ENCODE measurements around the gene OR56A1.

DNA sequence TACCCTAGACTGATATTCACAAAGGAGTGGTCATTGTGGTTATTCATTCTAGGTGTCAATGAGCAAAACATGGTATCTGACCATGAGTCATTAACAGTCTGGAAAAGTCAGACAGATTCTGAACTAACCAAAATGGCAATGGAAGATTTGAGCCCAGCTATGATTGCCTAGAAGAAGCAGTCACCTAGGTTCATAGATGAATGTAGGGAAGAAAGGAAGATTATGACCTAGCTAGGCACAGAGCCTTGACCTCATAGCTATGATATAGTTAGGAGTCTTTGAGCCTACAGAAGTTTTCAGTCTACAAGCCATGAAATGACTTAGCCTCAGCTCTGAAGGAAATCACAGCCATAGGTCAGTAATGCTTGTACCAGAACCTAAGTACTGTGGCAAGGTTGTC lies 24.2 kb downstream of the OR56A1 start:
- no peak for TF ChIP-seq CTCF (IDR thresholded peaks at IDR 0.05)
- no peak for TF ChIP-seq POLR2AphosphoS5 (IDR thresholded peaks at IDR 0.05; ENCODE audit: low read depth, low read length)
- TF ChIP-seq, protein P1, sequence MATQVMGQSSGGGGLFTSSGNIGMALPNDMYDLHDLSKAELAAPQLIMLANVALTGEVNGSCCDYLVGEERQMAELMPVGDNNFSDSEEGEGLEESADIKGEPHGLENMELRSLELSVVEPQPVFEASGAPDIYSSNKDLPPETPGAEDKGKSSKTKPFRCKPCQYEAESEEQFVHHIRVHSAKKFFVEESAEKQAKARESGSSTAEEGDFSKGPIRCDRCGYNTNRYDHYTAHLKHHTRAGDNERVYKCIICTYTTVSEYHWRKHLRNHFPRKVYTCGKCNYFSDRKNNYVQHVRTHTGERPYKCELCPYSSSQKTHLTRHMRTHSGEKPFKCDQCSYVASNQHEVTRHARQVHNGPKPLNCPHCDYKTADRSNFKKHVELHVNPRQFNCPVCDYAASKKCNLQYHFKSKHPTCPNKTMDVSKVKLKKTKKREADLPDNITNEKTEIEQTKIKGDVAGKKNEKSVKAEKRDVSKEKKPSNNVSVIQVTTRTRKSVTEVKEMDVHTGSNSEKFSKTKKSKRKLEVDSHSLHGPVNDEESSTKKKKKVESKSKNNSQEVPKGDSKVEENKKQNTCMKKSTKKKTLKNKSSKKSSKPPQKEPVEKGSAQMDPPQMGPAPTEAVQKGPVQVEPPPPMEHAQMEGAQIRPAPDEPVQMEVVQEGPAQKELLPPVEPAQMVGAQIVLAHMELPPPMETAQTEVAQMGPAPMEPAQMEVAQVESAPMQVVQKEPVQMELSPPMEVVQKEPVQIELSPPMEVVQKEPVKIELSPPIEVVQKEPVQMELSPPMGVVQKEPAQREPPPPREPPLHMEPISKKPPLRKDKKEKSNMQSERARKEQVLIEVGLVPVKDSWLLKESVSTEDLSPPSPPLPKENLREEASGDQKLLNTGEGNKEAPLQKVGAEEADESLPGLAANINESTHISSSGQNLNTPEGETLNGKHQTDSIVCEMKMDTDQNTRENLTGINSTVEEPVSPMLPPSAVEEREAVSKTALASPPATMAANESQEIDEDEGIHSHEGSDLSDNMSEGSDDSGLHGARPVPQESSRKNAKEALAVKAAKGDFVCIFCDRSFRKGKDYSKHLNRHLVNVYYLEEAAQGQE (IDR thresholded peaks at IDR 0.05; ENCODE audit: insufficient read depth in 1 of 2, low read depth in 2 of 2, low read length in 1 of 2): no peak
- no peak for TF ChIP-seq TCF7L2 (IDR thresholded peaks at IDR 0.05; ENCODE audit: low read depth, low read length)
- TF ChIP-seq SIN3A (IDR thresholded peaks at IDR 0.05; ENCODE audit: borderline replicate concordance, insufficient read depth, low read depth, low read length): no peak
